B cell (primary cell): ENCODE data around the gene CADM2. TPM values are rescaled to one million over a fixed set of nuclear protein-coding genes. Genes with fewer than 3 reads are reported as not detected.

Source experiments
- ATAC-seq: fragments of 200-7000 bp; cut with Tn5 transposase; one replicate; pipeline ENCODE4 v1.10.0; 2021; ENCODE audit warnings: low read depth, mild to moderate bottlenecking, moderate number of reproducible peaks, moderate library complexity
- CTCF ChIA-PET: fragments of 350-600 bp; sonication (Branson Sonifier 250); formaldehyde crosslinking; loops from one replicate; lab custom pipeline; 2021; ENCODE audit warnings: antibody characterized with exemption, inconsistent platforms; lab: Charles Lee
- POLR2A ChIA-PET: fragments of 350-600 bp; sonication (Branson Sonifier 250); formaldehyde crosslinking; loops from one replicate; lab custom pipeline; 2021; ENCODE audit warnings: antibody characterized with exemption; lab: Charles Lee
- DNase-seq: peaks from one replicate; pipeline ENCODE4 v3.0.0; 2013
- H2AFZ ChIP-seq: 2 replicates; pipeline ENCODE4 v1.6.1; 2012; ENCODE audit warnings: mild to moderate bottlenecking, low read depth, low read length; ENCODE audit not compliant: insufficient read depth, poor library complexity, severe bottlenecking
- H3K27ac ChIP-seq, 2 donors: 1 replicate in 1 of 2; 2 replicates in 1 of 2; pipeline ENCODE4 v1.5.1; 2012 to 2013; ENCODE audit warnings: low read length in 2 of 2, mild to moderate bottlenecking in 2 of 2, moderate library complexity in 1 of 2
- H3K27me3 ChIP-seq, 4 experiments: fragments of 200-600 bp in 1 of 4; sonication (generic) in 1 of 4; replicated peaks in 1 of 4; 1 replicate in 2 of 4; 2 replicates in 2 of 4; pipeline versions ENCODE4 v1.6.1 to v1.7.0; 2013 to 2016; ENCODE audit warnings: low read length in 3 of 4, mild to moderate bottlenecking in 2 of 4, mixed read lengths in 1 of 4, moderate library complexity in 1 of 4; ENCODE audit not compliant: insufficient read depth in 4 of 4, control insufficient read depth in 3 of 4; ENCODE audit errors: control extremely low read depth in 1 of 4
- H3K36me3 ChIP-seq, 2 experiments: replicated peaks in 1 of 2; 1 replicate in 1 of 2; 2 replicates in 1 of 2; pipeline versions ENCODE4 v1.6.1 to v1.7.1; 2013; ENCODE audit warnings: low read length in 1 of 2; ENCODE audit not compliant: insufficient read depth in 2 of 2, control insufficient read depth in 1 of 2; ENCODE audit errors: control extremely low read depth in 1 of 2, extremely low read depth in 1 of 2
- H3K4me1 ChIP-seq, 2 donors: fragments of 200-600 bp in 1 of 2; sonication (generic) in 1 of 2; 1 replicate in 1 of 2; 2 replicates in 1 of 2; pipeline versions ENCODE4 v1.5.1 to v1.6.1; 2013 to 2017; ENCODE audit warnings: low read length in 2 of 2; ENCODE audit not compliant: control insufficient read depth in 2 of 2, insufficient read depth in 2 of 2
- H3K4me2 ChIP-seq: replicated peaks from 2 replicates; pipeline ENCODE3; 2012; ENCODE audit warnings: mild to moderate bottlenecking, low read depth, low read length; ENCODE audit not compliant: poor library complexity, severe bottlenecking
- H3K4me3 ChIP-seq, 5 experiments: fragments of 200-600 bp in 1 of 5; sonication (generic) in 1 of 5; 1 replicate in 3 of 5; 2 replicates in 2 of 5; pipeline versions ENCODE4 v1.5.1 to v1.7.0; 2011 to 2016; ENCODE audit warnings: low read length in 4 of 5, mild to moderate bottlenecking in 4 of 5, low read depth in 2 of 5, control low read depth in 1 of 5, moderate library complexity in 1 of 5; ENCODE audit not compliant: insufficient read depth in 1 of 5; ENCODE audit errors: control extremely low read depth in 1 of 5, extremely low read depth in 1 of 5
- H3K79me2 ChIP-seq: fragments of 200-600 bp; sonication (generic); one replicate; pipeline ENCODE4 v1.6.0; 2016; ENCODE audit warnings: low read length; ENCODE audit not compliant: control insufficient read depth, insufficient read depth
- H3K9ac ChIP-seq: fragments of 200-600 bp; sonication (generic); 2 replicates; pipeline ENCODE4 v1.6.1; 2017; ENCODE audit warnings: mild to moderate bottlenecking, low read length, moderate library complexity
- H3K9me3 ChIP-seq, 3 donors: one replicate each; pipeline versions ENCODE4 v1.6.1 to v1.7.1; 2013; ENCODE audit warnings: low read length in 2 of 3; ENCODE audit not compliant: control insufficient read depth in 2 of 3, insufficient read depth in 1 of 3; ENCODE audit errors: control extremely low read depth in 1 of 3
- H4K20me1 ChIP-seq: 2 replicates; pipeline ENCODE4 v1.6.0; 2012; ENCODE audit warnings: mild to moderate bottlenecking, low read length; ENCODE audit not compliant: insufficient read depth, control insufficient read depth, poor library complexity, severe bottlenecking
- H3K27ac Mint-ChIP-seq: one replicate; pipeline ENCODE4 v1.8.0; 2021; ENCODE audit warnings: mixed read lengths
- H3K27me3 Mint-ChIP-seq: one replicate; pipeline ENCODE4 v1.8.0; 2021; ENCODE audit warnings: mixed read lengths
- H3K4me1 Mint-ChIP-seq: one replicate; pipeline ENCODE4 v1.8.0; 2021; ENCODE audit warnings: mixed read lengths
- H3K4me3 Mint-ChIP-seq: one replicate; pipeline ENCODE4 v1.8.0; 2021; ENCODE audit warnings: mixed read lengths
- H3K9me3 Mint-ChIP-seq: one replicate; pipeline ENCODE4 v1.8.0; 2022; ENCODE audit warnings: mixed read lengths; ENCODE audit not compliant: insufficient read depth
- EZH2 ChIP-seq: IDR thresholded peaks from 2 replicates; pipeline ENCODE4 v1.6.1; 2012; ENCODE audit warnings: borderline replicate concordance, low read depth, mild to moderate bottlenecking, moderate library complexity, low read length; ENCODE audit not compliant: insufficient read depth, poor library complexity, severe bottlenecking
- WGBS: methylation state at CpG from one replicate; pipeline ENCODE4 v1.1.5; 2013; ENCODE audit warnings: missing lambda C conversion rate; ENCODE audit not compliant: insufficient coverage; 5-methylcytosine and 5-hydroxymethylcytosine counted together
- intact Hi-C: fragments of 100-400 bp; cut with micrococcal nuclease; formaldehyde crosslinking; loops from one replicate; pipeline ENCODE4 v1.10.0; 2022
- polyA plus RNA-seq: library from polyadenylated mRNA; depleted of rRNA; stranded (reverse); fragments of >200 nt; gene quantifications from 2 replicates; pipeline ENCODE4 v1.2.3, GENCODE V29; 2012
- total RNA-seq, 2 donors: library from RNA; stranded (reverse); fragments of 120-200 nt in 1 of 2; gene quantifications; 1 replicate in 1 of 2; 2 replicates in 1 of 2; pipeline versions ENCODE4 v1.2.3 to v1.2.4, GENCODE V29; 2013 to 2022
- TF ChIP-seq, protein P1 (sequence below): fragments of 200-600 bp; IDR thresholded peaks from one replicate; pipeline ENCODE4 v1.8.0; 2022; ENCODE audit warnings: antibody characterized with exemption, mild to moderate bottlenecking

Gene CADM2
- total and polyA plus RNA-seq, 2 donors (not counting 1 experiment from before 2014, with no cell fraction given), result 0.10 to 0.37 TPM

GRCh38 chr3:85075663-85076062, 116.9 kb downstream of the CADM2 start:
- H3K79me2 ChIP-seq, result no peaks in the 10 kb centered on the region
- no peaks in the 10 kb centered on the region for H3K27me3 ChIP-seq
- no peak overlapping the region for H3K27ac ChIP-seq
- no peaks in the 10 kb centered on the region for H3K9me3 ChIP-seq
- no peak overlapping the region for H2AFZ ChIP-seq
- H3K36me3 ChIP-seq, result no peaks in the 10 kb centered on the region
- H3K4me1 Mint-ChIP-seq, result no peaks in the 10 kb centered on the region
- no peaks in the 10 kb centered on the region for H4K20me1 ChIP-seq
- no peak for DNase-seq
- no CpG with 5 or more reads among the region's 2 CpGs for WGBS
- no peak overlapping the region for H3K9ac ChIP-seq
- H3K4me3 Mint-ChIP-seq, result no peak overlapping the region
- no peak overlapping the region for H3K27ac Mint-ChIP-seq
- ATAC-seq, result no peak
- H3K9me3 Mint-ChIP-seq, result no peaks in the 10 kb centered on the region
- no peaks in the 10 kb centered on the region for H3K27me3 Mint-ChIP-seq
- no peak overlapping the region for H3K4me2 ChIP-seq
- ChIA-PET POLR2A (no interaction called here), CTCF (no interaction called here)
- intact Hi-C loops, result no loop called here
- no peak overlapping the region for H3K4me3 ChIP-seq
- TF ChIP-seq EZH2, result no peak
- TF ChIP-seq, protein P1, sequence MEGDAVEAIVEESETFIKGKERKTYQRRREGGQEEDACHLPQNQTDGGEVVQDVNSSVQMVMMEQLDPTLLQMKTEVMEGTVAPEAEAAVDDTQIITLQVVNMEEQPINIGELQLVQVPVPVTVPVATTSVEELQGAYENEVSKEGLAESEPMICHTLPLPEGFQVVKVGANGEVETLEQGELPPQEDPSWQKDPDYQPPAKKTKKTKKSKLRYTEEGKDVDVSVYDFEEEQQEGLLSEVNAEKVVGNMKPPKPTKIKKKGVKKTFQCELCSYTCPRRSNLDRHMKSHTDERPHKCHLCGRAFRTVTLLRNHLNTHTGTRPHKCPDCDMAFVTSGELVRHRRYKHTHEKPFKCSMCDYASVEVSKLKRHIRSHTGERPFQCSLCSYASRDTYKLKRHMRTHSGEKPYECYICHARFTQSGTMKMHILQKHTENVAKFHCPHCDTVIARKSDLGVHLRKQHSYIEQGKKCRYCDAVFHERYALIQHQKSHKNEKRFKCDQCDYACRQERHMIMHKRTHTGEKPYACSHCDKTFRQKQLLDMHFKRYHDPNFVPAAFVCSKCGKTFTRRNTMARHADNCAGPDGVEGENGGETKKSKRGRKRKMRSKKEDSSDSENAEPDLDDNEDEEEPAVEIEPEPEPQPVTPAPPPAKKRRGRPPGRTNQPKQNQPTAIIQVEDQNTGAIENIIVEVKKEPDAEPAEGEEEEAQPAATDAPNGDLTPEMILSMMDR, result no peak
- no peaks in the 10 kb centered on the region for H3K4me1 ChIP-seq

DNA sequence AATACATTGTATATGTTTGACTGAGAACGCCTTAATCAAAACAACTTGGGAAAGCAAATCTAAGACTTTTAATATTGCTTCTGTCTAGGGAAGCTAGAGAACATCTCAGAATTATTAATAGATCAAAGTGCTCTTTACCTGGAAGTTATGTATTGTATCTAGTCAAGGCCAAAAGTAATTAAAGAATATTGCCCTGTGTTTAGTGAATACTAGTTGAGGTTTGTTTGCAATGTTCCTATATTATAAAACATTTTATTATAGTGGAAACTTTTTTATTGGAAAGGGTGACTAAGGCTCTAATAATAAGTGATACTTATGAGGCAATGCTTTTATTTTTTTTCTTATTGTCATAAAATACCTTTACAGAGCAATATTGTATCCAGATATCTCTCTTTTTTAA, 118.2 kb downstream of the CADM2 start:
- no CpG with 5 or more reads among the region's 1 CpG for WGBS
- CTCF ChIA-PET, result no interaction called here
- no peaks in the 10 kb centered on the region for H3K79me2 ChIP-seq
- no peak overlapping the region for H2AFZ ChIP-seq
- Mint-ChIP-seq H3K27me3 (no peaks in the 10 kb centered on the region), H3K9me3 (no peaks in the 10 kb centered on the region), H3K4me1 (no peaks in the 10 kb centered on the region), H3K4me3 (no peak overlapping the region), H3K27ac (no peak overlapping the region)
- H4K20me1 ChIP-seq, result no peaks in the 10 kb centered on the region
- no peaks in the 10 kb centered on the region for H3K36me3 ChIP-seq
- ATAC-seq (no peak), DNase-seq (no peak)
- TF ChIP-seq, protein P1, result no peak
- no peak for TF ChIP-seq EZH2
- no peaks in the 10 kb centered on the region for H3K27me3 ChIP-seq
- no peaks in the 10 kb centered on the region for H3K9me3 ChIP-seq
- H3K4me1 ChIP-seq, result no peaks in the 10 kb centered on the region
- H3K4me2 ChIP-seq, result no peak overlapping the region
- intact Hi-C loops, result no loop called here
- H3K4me3 ChIP-seq, result no peak overlapping the region
- H3K27ac ChIP-seq, result no peak overlapping the region
- H3K9ac ChIP-seq, result no peak overlapping the region
- POLR2A ChIA-PET, result no interaction called here
